ELR (cell line): ENCODE measurements around the gene INSM2.

Experiments
- DNase-seq: peaks from one replicate; pipeline ENCODE4 v3.0.0-alpha.2; 2015; ENCODE audit warnings: low read depth

INSM2 gene

GRCh38 chr14:35549551-35549950 lies 15.6 kb downstream of the INSM2 start:
- no peak for DNase-seq

GRCh38 chr14:35551081-35551480 lies 17.1 kb downstream of the INSM2 start:
- DNase-seq, result no peak

- DNase-seq, result peak; percentile 35
Measured at GRCh38 chr14:35553808-35554207, 19.8 kb downstream of the INSM2 start.

- DNase-seq, result no peak
Measured at GRCh38 chr14:35556548-35556947, 22.6 kb downstream of the INSM2 start.

GRCh38 chr14:35557221-35557747 lies 23.3 kb downstream of the INSM2 start:
- DNase-seq, result no peak

GRCh38 chr14:35558680-35559079 lies 24.7 kb downstream of the INSM2 start:
- DNase-seq, result no peak

- DNase-seq, result no peak
Measured at GRCh38 chr14:35565871-35566464, 32.0 kb downstream of the INSM2 start.

- DNase-seq, result no peak
Measured at GRCh38 chr14:35571598-35571997, 37.6 kb downstream of the INSM2 start.

GRCh38 chr14:35573911-35574310 lies 39.9 kb downstream of the INSM2 start:
- DNase-seq, result no peak

- no peak for DNase-seq
Measured at GRCh38 chr14:35576260-35576659, 42.3 kb downstream of the INSM2 start.

GRCh38 chr14:35576856-35577255 lies 42.9 kb downstream of the INSM2 start:
- no peak for DNase-seq

- no peak for DNase-seq
Measured at GRCh38 chr14:35578135-35578534, 44.2 kb downstream of the INSM2 start.

- no peak for DNase-seq
Measured at GRCh38 chr14:35578639-35579038, 44.7 kb downstream of the INSM2 start.
